Trophoblast cell (in vitro differentiated cells and primary cell): ENCODE measurements around the gene SASH1.

ENCODE experiments used
- DNase-seq, 2 donors: peaks; one replicate each; pipeline ENCODE4 v3.0.0-alpha.2; 2016
- H2AFZ ChIP-seq: 2 replicates; pipeline ENCODE4 v1.6.1; 2013; ENCODE audit warnings: low read length, moderate library complexity, mild to moderate bottlenecking; ENCODE audit not compliant: insufficient read depth, poor library complexity
- H2AK5ac ChIP-seq: 2 replicates; pipeline ENCODE4 v1.6.1; 2013; ENCODE audit warnings: mild to moderate bottlenecking, low read length
- H2BK120ac ChIP-seq: 2 replicates; pipeline ENCODE4 v1.6.1; 2013; ENCODE audit warnings: low read length, mild to moderate bottlenecking, moderate library complexity; ENCODE audit not compliant: insufficient read depth, poor library complexity
- H2BK12ac ChIP-seq: 2 replicates; pipeline ENCODE4 v1.6.1; 2013; ENCODE audit warnings: mild to moderate bottlenecking, low read length, moderate library complexity
- H2BK5ac ChIP-seq: 2 replicates; pipeline ENCODE4 v1.6.1; 2013; ENCODE audit warnings: low read length, low read depth, moderate library complexity, mild to moderate bottlenecking; ENCODE audit not compliant: poor library complexity
- H3K14ac ChIP-seq: 2 replicates; pipeline ENCODE4 v1.6.1; 2013; ENCODE audit warnings: mild to moderate bottlenecking, low read length
- H3K18ac ChIP-seq: 2 replicates; pipeline ENCODE4 v1.6.1; 2013; ENCODE audit warnings: mild to moderate bottlenecking, low read length
- H3K23ac ChIP-seq: 2 replicates; pipeline ENCODE4 v1.6.1; 2013; ENCODE audit warnings: low read length
- H3K27ac ChIP-seq: 2 replicates; pipeline ENCODE4 v1.5.1; 2013; ENCODE audit warnings: low read depth, mild to moderate bottlenecking, inconsistent platforms, low read length, moderate library complexity
- H3K27me3 ChIP-seq: 2 replicates; pipeline ENCODE4 v1.6.1; 2013; ENCODE audit warnings: inconsistent platforms, mild to moderate bottlenecking, low read length, moderate library complexity; ENCODE audit not compliant: insufficient read depth
- H3K36me3 ChIP-seq, 2 experiments: 1 replicate in 1 of 2; 2 replicates in 1 of 2; pipeline ENCODE4 v1.6.1; 2013; ENCODE audit warnings: low read length in 2 of 2, mild to moderate bottlenecking in 2 of 2, moderate library complexity in 1 of 2; ENCODE audit not compliant: insufficient read depth in 2 of 2, control insufficient read depth in 1 of 2
- H3K4ac ChIP-seq: 2 replicates; pipeline ENCODE4 v1.6.1; 2013; ENCODE audit warnings: low read depth, mild to moderate bottlenecking, low read length, moderate library complexity
- H3K4me1 ChIP-seq, 2 experiments: 1 replicate in 1 of 2; 2 replicates in 1 of 2; pipeline ENCODE4 v1.6.1; 2013; ENCODE audit warnings: low read length in 2 of 2, mild to moderate bottlenecking in 2 of 2, moderate library complexity in 1 of 2; ENCODE audit not compliant: insufficient read depth in 2 of 2, control insufficient read depth in 1 of 2
- H3K4me2 ChIP-seq: 2 replicates; pipeline ENCODE4 v1.6.1; 2013; ENCODE audit warnings: inconsistent platforms, mild to moderate bottlenecking, low read length, moderate library complexity
- H3K4me3 ChIP-seq: 2 replicates; pipeline ENCODE4 v1.5.1; 2013; ENCODE audit warnings: mild to moderate bottlenecking, low read depth, low read length, inconsistent platforms
- H3K79me1 ChIP-seq: one replicate; pipeline ENCODE4 v1.6.1; 2013; ENCODE audit warnings: low read length
- H3K79me2 ChIP-seq: 2 replicates; pipeline ENCODE4 v1.6.1; 2013; ENCODE audit warnings: low read length, mild to moderate bottlenecking; ENCODE audit not compliant: control insufficient read depth, insufficient read depth, poor library complexity
- H3K9ac ChIP-seq: 2 replicates; pipeline ENCODE4 v1.6.1; 2013; ENCODE audit warnings: mild to moderate bottlenecking, low read length
- H3K9me3 ChIP-seq: 2 replicates; pipeline ENCODE4 v1.6.1; 2013; ENCODE audit warnings: low read depth, mild to moderate bottlenecking, control low read depth, inconsistent platforms, low read length; ENCODE audit not compliant: insufficient read depth
- H4K12ac ChIP-seq: 2 replicates; pipeline ENCODE4 v1.6.1; 2013; ENCODE audit warnings: low read depth, mild to moderate bottlenecking, low read length, moderate library complexity
- H4K8ac ChIP-seq: 2 replicates; pipeline ENCODE4 v1.6.1; 2013; ENCODE audit warnings: low read depth, mild to moderate bottlenecking, low read length, moderate library complexity
- H4K91ac ChIP-seq: one replicate; pipeline ENCODE4 v1.6.1; 2013; ENCODE audit warnings: low read depth, mild to moderate bottlenecking, low read length, moderate library complexity
- whole genome bisulfite sequencing: extraction: QIAGEN DNeasy Blood & Tissue Kit; methylation state at CpG from one replicate; pipeline ENCODE4 v1.1.7; 2013; ENCODE audit warnings: missing lambda C conversion rate; ENCODE audit not compliant: insufficient read length, insufficient coverage; ENCODE audit errors: extremely low coverage; 5-methylcytosine and 5-hydroxymethylcytosine counted together

Gene SASH1

GRCh38 chr6:148525453-148525852 lies 182.8 kb downstream of the SASH1 start:
- Histone ChIP-seq H3K14ac (no peak overlapping the region), H4K8ac (no peak overlapping the region), H4K91ac (no peak overlapping the region), H2BK5ac (no peak overlapping the region), H3K4me1 (no peaks in the 10 kb centered on the region), H3K79me1 (no peaks in the 10 kb centered on the region), H3K4me3 (no peak overlapping the region), H3K18ac (no peak overlapping the region), H3K36me3 (peaks cover 7 to 17% of the 10 kb centered on the region in 2 experiments), H4K12ac (no peak overlapping the region), H2AK5ac (no peak overlapping the region), H3K4me2 (no peak overlapping the region), H3K27ac (no peak overlapping the region), H3K4ac (no peak overlapping the region), H3K9ac (no peak overlapping the region), H3K27me3 (no peaks in the 10 kb centered on the region), H3K79me2 (no peaks in the 10 kb centered on the region), H3K23ac (no peak overlapping the region), H2BK120ac (no peak overlapping the region), H2BK12ac (no peak overlapping the region), H2AFZ (no peak overlapping the region), H3K9me3 (no peaks in the 10 kb centered on the region)
- no CpG with 5 or more reads among the region's 4 CpGs for WGBS
- DNase-seq, result peak in 1 of 2 donors; percentile 21

GRCh38 chr6:148526145-148526544 lies 183.5 kb downstream of the SASH1 start:
- H3K4me3 ChIP-seq, result no peak overlapping the region
- H2BK12ac ChIP-seq, result no peak overlapping the region
- no peak overlapping the region for H2BK120ac ChIP-seq
- no peaks in the 10 kb centered on the region for H3K4me1 ChIP-seq
- H3K79me1 ChIP-seq, result no peaks in the 10 kb centered on the region
- DNase-seq, result no peak
- H4K91ac ChIP-seq, result no peak overlapping the region
- no peak overlapping the region for H2AFZ ChIP-seq
- no peak overlapping the region for H3K4me2 ChIP-seq
- no peaks in the 10 kb centered on the region for H3K79me2 ChIP-seq
- H3K9ac ChIP-seq, result no peak overlapping the region
- no peak overlapping the region for H3K27ac ChIP-seq
- no peak overlapping the region for H4K12ac ChIP-seq
- no peak overlapping the region for H3K18ac ChIP-seq
- no peaks in the 10 kb centered on the region for H3K9me3 ChIP-seq
- H3K4ac ChIP-seq, result no peak overlapping the region
- H3K14ac ChIP-seq, result no peak overlapping the region
- WGBS, result no CpG with 5 or more reads among the region's 7 CpGs
- no peak overlapping the region for H2AK5ac ChIP-seq
- H3K36me3 ChIP-seq, result peaks cover 7 to 16% of the 10 kb centered on the region in 2 experiments
- no peak overlapping the region for H3K23ac ChIP-seq
- no peak overlapping the region for H4K8ac ChIP-seq
- H2BK5ac ChIP-seq, result no peak overlapping the region
- no peaks in the 10 kb centered on the region for H3K27me3 ChIP-seq

- H2BK12ac ChIP-seq, result no peak overlapping the region
- no peak overlapping the region for H2AFZ ChIP-seq
- H3K9ac ChIP-seq, result no peak overlapping the region
- no peak overlapping the region for H3K18ac ChIP-seq
- H3K79me1 ChIP-seq, result no peaks in the 10 kb centered on the region
- no peak overlapping the region for H3K4ac ChIP-seq
- no peak overlapping the region for H2AK5ac ChIP-seq
- H2BK5ac ChIP-seq, result no peak overlapping the region
- H4K12ac ChIP-seq, result no peak overlapping the region
- H3K23ac ChIP-seq, result no peak overlapping the region
- peaks cover 15 to 29% of the 10 kb centered on the region in 2 experiments for H3K36me3 ChIP-seq
- H4K8ac ChIP-seq, result no peak overlapping the region
- no peak overlapping the region for H2BK120ac ChIP-seq
- no peak overlapping the region for H3K4me2 ChIP-seq
- H3K4me1 ChIP-seq, result no peaks in the 10 kb centered on the region
- no peak for DNase-seq
- H3K27ac ChIP-seq, result no peak overlapping the region
- no peak overlapping the region for H3K4me3 ChIP-seq
- no peaks in the 10 kb centered on the region for H3K79me2 ChIP-seq
- H3K9me3 ChIP-seq, result no peaks in the 10 kb centered on the region
- H4K91ac ChIP-seq, result no peak overlapping the region
- no peak overlapping the region for H3K14ac ChIP-seq
- no peaks in the 10 kb centered on the region for H3K27me3 ChIP-seq
- WGBS, result no CpG with 5 or more reads among the region's 5 CpGs
Observed at GRCh38 chr6:148528292-148528691, 185.7 kb downstream of the SASH1 start.

- no peak overlapping the region for H3K4me2 ChIP-seq
- no peak overlapping the region for H3K4ac ChIP-seq
- H2BK5ac ChIP-seq, result no peak overlapping the region
- no peak overlapping the region for H2AK5ac ChIP-seq
- no peak overlapping the region for H2BK120ac ChIP-seq
- no peaks in the 10 kb centered on the region for H3K79me1 ChIP-seq
- H3K36me3 ChIP-seq, result peaks cover 21 to 37% of the 10 kb centered on the region in 2 experiments
- no peak overlapping the region for H3K14ac ChIP-seq
- no peaks in the 10 kb centered on the region for H3K4me1 ChIP-seq
- no peak overlapping the region for H2BK12ac ChIP-seq
- H3K9me3 ChIP-seq, result no peaks in the 10 kb centered on the region
- no peak for DNase-seq
- H4K8ac ChIP-seq, result no peak overlapping the region
- no peak overlapping the region for H2AFZ ChIP-seq
- no peaks in the 10 kb centered on the region for H3K79me2 ChIP-seq
- no peak overlapping the region for H4K12ac ChIP-seq
- H3K4me3 ChIP-seq, result no peak overlapping the region
- no CpG with 5 or more reads among the region's 13 CpGs for WGBS
- H3K27me3 ChIP-seq, result no peaks in the 10 kb centered on the region
- no peak overlapping the region for H3K9ac ChIP-seq
- no peak overlapping the region for H3K18ac ChIP-seq
- H3K23ac ChIP-seq, result no peak overlapping the region
- H3K27ac ChIP-seq, result no peak overlapping the region
- H4K91ac ChIP-seq, result no peak overlapping the region
Observed at GRCh38 chr6:148529010-148529409, 186.4 kb downstream of the SASH1 start.
